GM12864 (cell line): ENCODE results near the gene DGKD.

ENCODE experiments used
- DNase-seq: peaks from one replicate; pipeline ENCODE4 v3.0.0-alpha.2; 2011; ENCODE audit warnings: low read depth
- H3K4me3 ChIP-seq: 2 replicates; pipeline ENCODE4 v1.5.1; 2011; ENCODE audit warnings: mild to moderate bottlenecking, low read depth, low read length, control low read depth
- CTCF ChIP-seq: IDR thresholded peaks from 2 replicates; pipeline ENCODE4 v1.5.1; 2011; ENCODE audit warnings: low read depth, mild to moderate bottlenecking, moderate library complexity, low read length, control low read depth, inconsistent platforms; ENCODE audit errors: missing control alignments

DGKD gene

GRCh38 chr2:233426619-233427342 lies 72.5 kb downstream of the DGKD start:
- no peak for DNase-seq
- no peak overlapping the region for H3K4me3 ChIP-seq
- TF ChIP-seq CTCF, result no peak

- no peak for DNase-seq
- H3K4me3 ChIP-seq, result no peak overlapping the region
- no peak for TF ChIP-seq CTCF
Observed at GRCh38 chr2:233428008-233428407, 73.7 kb downstream of the DGKD start.

- DNase-seq, result no peak
- H3K4me3 ChIP-seq, result no peak overlapping the region
- no peak for TF ChIP-seq CTCF
Observed at GRCh38 chr2:233428438-233428837, 74.1 kb downstream of the DGKD start.

- no peak for DNase-seq
- no peak overlapping the region for H3K4me3 ChIP-seq
- TF ChIP-seq CTCF, result no peak
Observed at GRCh38 chr2:233429175-233429897, 75.0 kb downstream of the DGKD start.

GRCh38 chr2:233430081-233430480 lies 75.8 kb downstream of the DGKD start:
- no peak for TF ChIP-seq CTCF
- no peak overlapping the region for H3K4me3 ChIP-seq
- no peak for DNase-seq

GRCh38 chr2:233430651-233431050 lies 76.4 kb downstream of the DGKD start:
- H3K4me3 ChIP-seq, result no peak overlapping the region
- DNase-seq, result no peak
- no peak for TF ChIP-seq CTCF
